Fibroblast of the aortic adventitia (primary cell): ENCODE results near the gene RINL. TPM values are rescaled to one million over a fixed set of nuclear protein-coding genes. Genes with fewer than 3 reads are reported as not detected.
"Not testable (repeated sequence)": the region's sequence is repeated elsewhere in the genome, so short reads cannot be mapped to it uniquely, and the experiment has no call there.

Experiments used
- DNase-seq: peaks from one replicate; pipeline ENCODE4 v3.0.0-alpha.2; 2010; ENCODE audit warnings: low read depth
- H3K4me3 ChIP-seq: 2 replicates; pipeline ENCODE4 v1.5.1; 2011; ENCODE audit warnings: low read depth, mild to moderate bottlenecking, control low read depth, low read length, moderate library complexity
- total RNA-seq: library from RNA; depleted of rRNA; stranded (reverse); fragments of >200 nt; gene quantifications from 2 replicates; pipeline ENCODE4 v1.2.3, GENCODE V29; 2012; ENCODE audit warnings: low replicate concordance
- TF ChIP-seq, protein P1 (sequence below): IDR thresholded peaks from 2 replicates; pipeline ENCODE4 v1.5.1; 2011; ENCODE audit warnings: mild to moderate bottlenecking, low read length, control low read depth, inconsistent platforms; ENCODE audit not compliant: insufficient read depth

Gene RINL
- total RNA-seq, 1 donor = 0.81 TPM

DNA sequence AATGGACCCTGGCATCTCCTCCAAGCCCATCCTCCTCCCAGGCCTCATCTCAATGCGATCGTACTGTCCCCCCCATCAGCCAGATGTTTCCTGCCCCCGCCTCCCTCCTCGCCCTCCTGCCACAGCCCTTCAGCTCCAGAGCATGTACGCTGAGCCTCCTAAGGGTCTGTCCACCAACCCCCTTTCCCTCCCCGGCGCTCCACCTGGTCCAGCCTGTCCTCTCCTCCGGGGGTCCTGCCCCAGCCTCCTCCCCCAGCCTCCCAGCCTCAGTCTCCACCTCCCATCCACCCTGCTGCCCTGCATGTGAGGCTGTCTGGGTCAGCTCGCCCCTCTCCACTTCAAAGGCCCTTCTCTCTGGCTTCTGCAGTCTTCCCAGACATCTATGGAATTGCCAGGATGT lies 16.9 kb upstream of the RINL start:
- H3K4me3 ChIP-seq = no peak overlapping the region
- no peak for DNase-seq
- TF ChIP-seq, protein P1, sequence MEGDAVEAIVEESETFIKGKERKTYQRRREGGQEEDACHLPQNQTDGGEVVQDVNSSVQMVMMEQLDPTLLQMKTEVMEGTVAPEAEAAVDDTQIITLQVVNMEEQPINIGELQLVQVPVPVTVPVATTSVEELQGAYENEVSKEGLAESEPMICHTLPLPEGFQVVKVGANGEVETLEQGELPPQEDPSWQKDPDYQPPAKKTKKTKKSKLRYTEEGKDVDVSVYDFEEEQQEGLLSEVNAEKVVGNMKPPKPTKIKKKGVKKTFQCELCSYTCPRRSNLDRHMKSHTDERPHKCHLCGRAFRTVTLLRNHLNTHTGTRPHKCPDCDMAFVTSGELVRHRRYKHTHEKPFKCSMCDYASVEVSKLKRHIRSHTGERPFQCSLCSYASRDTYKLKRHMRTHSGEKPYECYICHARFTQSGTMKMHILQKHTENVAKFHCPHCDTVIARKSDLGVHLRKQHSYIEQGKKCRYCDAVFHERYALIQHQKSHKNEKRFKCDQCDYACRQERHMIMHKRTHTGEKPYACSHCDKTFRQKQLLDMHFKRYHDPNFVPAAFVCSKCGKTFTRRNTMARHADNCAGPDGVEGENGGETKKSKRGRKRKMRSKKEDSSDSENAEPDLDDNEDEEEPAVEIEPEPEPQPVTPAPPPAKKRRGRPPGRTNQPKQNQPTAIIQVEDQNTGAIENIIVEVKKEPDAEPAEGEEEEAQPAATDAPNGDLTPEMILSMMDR = no peak

DNA sequence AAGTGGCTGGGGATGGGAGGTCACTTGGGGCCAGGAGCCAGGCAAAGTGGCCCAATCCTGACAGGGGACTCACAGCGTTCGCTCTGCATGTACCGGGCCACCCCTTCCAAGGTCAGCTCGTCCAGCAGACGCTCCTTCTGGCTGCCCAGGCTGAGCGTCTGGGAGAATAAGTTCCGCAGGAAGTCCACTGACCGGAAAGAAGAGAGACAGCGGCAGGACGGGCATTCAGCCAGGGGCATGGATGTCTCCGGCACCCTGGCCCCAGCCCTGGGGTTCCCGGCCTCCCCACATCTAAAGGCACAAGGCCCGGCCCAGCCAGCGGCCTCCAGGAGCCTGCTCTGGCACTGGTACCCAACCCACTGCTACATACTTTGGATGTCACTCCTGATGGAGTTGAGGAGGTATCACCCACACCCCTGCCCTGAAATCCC lies 15.3 kb upstream of the RINL start:
- no peak for DNase-seq
- TF ChIP-seq, protein P1 = no peak
- no peak overlapping the region for H3K4me3 ChIP-seq

DNA sequence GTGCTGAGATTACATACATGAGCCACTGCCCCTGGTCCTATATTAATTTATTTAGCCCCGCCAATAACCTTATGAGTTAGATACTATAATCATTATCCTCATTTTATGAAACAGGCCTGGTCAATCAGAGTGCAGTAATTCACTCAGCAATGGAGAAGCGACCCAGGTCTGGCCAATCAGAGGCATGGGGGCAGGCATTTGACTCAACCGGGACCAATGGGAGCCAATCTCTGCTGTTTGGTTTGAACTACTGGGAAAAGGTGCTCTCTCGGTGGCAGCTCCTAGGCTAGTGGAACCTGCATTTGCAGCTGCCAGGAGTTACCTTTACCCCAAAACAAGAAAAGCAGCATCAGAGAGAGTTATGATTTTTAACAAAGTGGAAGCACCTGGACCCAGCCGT lies 14.8 kb upstream of the RINL start:
- TF ChIP-seq, protein P1 = no peak
- DNase-seq = no peak
- no peak overlapping the region for H3K4me3 ChIP-seq

DNA sequence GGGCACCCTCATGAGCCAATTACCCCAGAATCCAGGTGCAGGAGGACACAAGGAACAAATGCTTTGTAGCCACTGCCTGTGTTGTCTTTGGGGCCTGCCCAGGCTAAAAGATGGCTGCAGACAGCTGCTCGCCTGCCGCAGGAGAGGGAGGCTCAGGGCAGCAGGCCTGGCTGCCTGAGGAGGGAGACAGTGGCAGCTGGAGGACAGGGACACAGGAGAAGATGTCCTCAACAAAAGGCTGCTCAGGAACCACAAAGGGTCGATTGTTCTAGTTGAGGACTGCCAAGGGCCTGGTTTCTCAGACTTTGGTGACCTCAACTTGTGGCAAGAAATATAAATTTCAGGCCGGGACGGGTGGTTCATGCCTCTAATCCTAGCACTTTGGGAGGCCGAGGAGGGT lies 13.7 kb upstream of the RINL start:
- no peak overlapping the region for H3K4me3 ChIP-seq
- DNase-seq = no peak
- TF ChIP-seq, protein P1 = no peak

DNA sequence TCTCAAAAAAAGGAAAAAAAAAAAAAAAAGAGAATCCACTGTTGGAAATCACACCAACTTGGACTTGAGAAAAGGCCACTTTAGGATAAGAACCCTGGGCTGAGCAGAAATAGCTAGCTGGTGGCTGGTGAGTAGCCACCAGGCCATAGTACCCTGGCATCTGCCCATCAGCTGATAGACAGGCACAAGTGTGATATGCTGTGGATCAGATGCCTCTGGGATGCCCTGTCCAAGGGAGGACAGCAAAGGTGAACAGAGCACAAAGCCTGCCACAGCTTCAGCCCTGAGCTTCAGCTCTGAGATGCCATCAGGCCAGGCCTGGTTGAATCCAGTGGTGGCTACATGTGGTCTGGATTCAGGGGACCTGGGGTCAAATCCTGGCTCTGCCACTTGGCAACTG lies 12.6 kb upstream of the RINL start:
- no peak for DNase-seq
- TF ChIP-seq, protein P1 = no peak

DNA sequence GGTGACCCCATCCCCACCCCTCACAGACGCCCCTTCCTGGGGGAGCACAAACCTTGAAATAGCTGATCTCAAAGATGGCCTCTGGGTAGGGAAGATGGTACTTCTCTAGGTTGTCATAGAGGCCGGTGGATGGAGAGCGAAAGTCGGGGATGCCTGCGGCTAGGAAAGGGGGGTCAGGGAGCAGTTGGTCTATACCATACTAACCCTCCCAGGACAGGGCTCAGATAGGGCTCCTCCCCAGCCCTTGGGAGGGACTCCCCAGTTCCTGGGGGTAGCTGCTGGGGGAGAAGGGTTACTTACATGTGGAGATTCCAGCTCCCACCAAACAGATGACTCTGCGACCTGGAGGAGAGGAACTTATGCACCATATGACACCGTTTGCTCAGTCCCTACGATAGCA lies 11.7 kb upstream of the RINL start:
- TF ChIP-seq, protein P1 = no peak
- no peak overlapping the region for H3K4me3 ChIP-seq
- DNase-seq = no peak

More for the DNA sequence above, 12.6 kb upstream of the RINL start:
- H3K4me3 ChIP-seq = no peak overlapping the region

DNA sequence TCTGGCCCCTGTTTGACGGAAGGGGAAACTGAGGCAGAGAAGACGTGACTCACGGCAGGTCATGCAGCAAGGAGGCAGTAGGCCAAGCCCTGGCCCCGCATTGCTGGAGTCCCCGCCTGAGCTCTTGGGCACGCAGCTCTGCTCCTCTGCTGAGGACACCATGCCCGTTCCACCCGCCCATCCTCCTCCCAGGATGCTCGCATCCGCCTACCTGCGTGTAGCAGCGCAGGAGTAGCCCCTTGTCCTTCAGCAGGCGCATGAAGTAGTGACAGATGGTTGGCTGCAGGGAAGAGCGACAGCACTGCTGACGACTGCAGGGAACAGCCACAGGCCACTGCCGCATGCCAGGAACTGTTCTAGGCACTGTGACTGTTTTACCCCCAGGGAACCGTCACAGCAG lies 10.8 kb upstream of the RINL start:
- TF ChIP-seq, protein P1 = no peak
- no peak for DNase-seq
- H3K4me3 ChIP-seq = no peak overlapping the region

DNA sequence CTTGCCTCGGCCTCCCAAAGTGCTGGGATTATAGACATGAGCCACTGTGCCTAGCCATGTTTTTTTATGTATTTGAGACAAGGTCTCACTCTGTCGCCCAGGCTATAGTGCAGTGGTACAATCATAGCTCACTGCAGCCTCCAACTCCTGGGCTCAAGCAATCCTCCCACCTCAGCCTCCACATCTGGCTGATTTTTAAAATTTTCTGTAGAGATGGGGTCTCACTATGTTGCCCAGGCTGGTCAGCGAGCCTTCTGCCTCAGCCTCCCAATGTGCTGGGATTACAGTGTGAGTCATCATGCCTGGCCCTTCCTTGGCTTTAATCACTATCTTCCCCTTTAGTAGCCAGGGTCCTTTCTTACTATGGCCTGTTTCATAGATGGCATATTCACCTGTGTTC lies 6.6 kb upstream of the RINL start:
- DNase-seq = not testable (repeated sequence)

More for the DNA sequence above, 6.6 kb upstream of the RINL start:
- not testable (repeated sequence) for H3K4me3 ChIP-seq
